ENCODE measurements around the gene ZNF536. TPM values are rescaled to one million over a fixed set of nuclear protein-coding genes. Genes with fewer than 3 reads are reported as not detected.

ZNF536 gene
- total and polyA plus RNA-seq, 2 donors (not counting 3 experiments of a cell fraction or from before 2014, with no cell fraction given), result not detected

DNA sequence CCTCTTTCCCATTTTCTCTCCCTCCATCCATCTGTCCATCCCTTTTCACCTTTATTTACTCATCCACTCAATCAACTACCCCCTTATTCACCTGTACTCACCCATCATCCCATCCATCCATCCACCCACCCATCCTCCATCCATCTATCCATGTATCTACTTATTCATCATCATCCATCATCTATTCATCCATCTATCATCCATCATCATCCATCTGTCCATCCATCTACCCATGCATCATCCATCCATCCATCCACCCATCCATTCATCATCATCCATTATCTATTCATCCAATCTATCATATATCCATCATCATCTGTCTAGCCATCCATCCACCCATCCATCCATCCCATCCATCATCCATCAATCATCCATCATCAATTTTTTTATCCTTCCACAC is 48.3 kb upstream of the ZNF536 start:
- intact Hi-C loops (cut with micrococcal nuclease) (no loop called here), dilution Hi-C loops (cut with MboI; ENCODE audit: extremely low pct_ligation_motif_present, low sequenced_read_pairs) (no loop called here)
- BruUV-seq (replicated peaks), result no TSS peak
- no peaks in the 10 kb centered on the region for H3K36me3 ChIP-seq (ENCODE audit: control insufficient read depth in 2 of 2, extremely low read depth in 1 of 2, insufficient read depth in 2 of 2, low read length in 2 of 2)
- DNase-seq (ENCODE audit: low read depth, low spot score) (no peak), FAIRE-seq (no peak)
- no peaks in the 10 kb centered on the region for H4K20me1 ChIP-seq (replicated peaks; ENCODE audit: control insufficient read depth, extremely low read depth, insufficient read depth, low read length)
- no peak overlapping the region for H3K9ac ChIP-seq (replicated peaks; ENCODE audit: extremely low read depth, insufficient read depth, low read length)
- H3K27me3 ChIP-seq (ENCODE audit: control insufficient read depth in 2 of 2, insufficient read depth in 2 of 2, low read length in 2 of 2), result no peaks in the 10 kb centered on the region
- H3K4me1 ChIP-seq (ENCODE audit: control insufficient read depth, extremely low read depth, insufficient read depth, low read length), result no peaks in the 10 kb centered on the region
- CTCF ChIA-PET, result no interaction called here
- POLR2A ChIA-PET, result no interaction called here
- H2AFZ ChIP-seq (ENCODE audit: low read depth, low read length), result no peak overlapping the region
- no peaks in the 10 kb centered on the region for H3K9me1 ChIP-seq (replicated peaks; ENCODE audit: control insufficient read depth, extremely low read depth, insufficient read depth, low read length)
- H3K9me3 ChIP-seq (replicated peaks; ENCODE audit: control insufficient read depth, insufficient read depth, low read length), result no peaks in the 10 kb centered on the region
- no peak overlapping the region for H3K27ac ChIP-seq (ENCODE audit: insufficient read depth, low read depth, low read length)
- no peaks in the 10 kb centered on the region for H3K79me2 ChIP-seq (ENCODE audit: control insufficient read depth, insufficient read depth, low read length)
- no peak overlapping the region for H3K4me2 ChIP-seq (ENCODE audit: insufficient read depth, low read length)
- no peak for TF ChIP-seq FOS (IDR thresholded peaks at IDR 0.05; ENCODE audit: borderline replicate concordance, insufficient read depth, low read length)
- no peak for TF ChIP-seq GATA2 (IDR thresholded peaks at IDR 0.05; ENCODE audit: insufficient read depth, insufficient read length, low read depth, low read length)
- no peak for TF ChIP-seq JUN (IDR thresholded peaks at IDR 0.05; ENCODE audit: borderline replicate concordance, insufficient read depth, insufficient read length, low read depth)
- TF ChIP-seq, protein P1, sequence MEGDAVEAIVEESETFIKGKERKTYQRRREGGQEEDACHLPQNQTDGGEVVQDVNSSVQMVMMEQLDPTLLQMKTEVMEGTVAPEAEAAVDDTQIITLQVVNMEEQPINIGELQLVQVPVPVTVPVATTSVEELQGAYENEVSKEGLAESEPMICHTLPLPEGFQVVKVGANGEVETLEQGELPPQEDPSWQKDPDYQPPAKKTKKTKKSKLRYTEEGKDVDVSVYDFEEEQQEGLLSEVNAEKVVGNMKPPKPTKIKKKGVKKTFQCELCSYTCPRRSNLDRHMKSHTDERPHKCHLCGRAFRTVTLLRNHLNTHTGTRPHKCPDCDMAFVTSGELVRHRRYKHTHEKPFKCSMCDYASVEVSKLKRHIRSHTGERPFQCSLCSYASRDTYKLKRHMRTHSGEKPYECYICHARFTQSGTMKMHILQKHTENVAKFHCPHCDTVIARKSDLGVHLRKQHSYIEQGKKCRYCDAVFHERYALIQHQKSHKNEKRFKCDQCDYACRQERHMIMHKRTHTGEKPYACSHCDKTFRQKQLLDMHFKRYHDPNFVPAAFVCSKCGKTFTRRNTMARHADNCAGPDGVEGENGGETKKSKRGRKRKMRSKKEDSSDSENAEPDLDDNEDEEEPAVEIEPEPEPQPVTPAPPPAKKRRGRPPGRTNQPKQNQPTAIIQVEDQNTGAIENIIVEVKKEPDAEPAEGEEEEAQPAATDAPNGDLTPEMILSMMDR (IDR thresholded peaks at IDR 0.05; ENCODE audit: extremely low read depth in 1 of 2, insufficient read depth in 1 of 2, low read depth in 1 of 2, low read length in 2 of 2), result no peak
- no peak for TF ChIP-seq MYC (IDR thresholded peaks at IDR 0.05; ENCODE audit: low read depth, low read length)
- TF ChIP-seq POLR2A (IDR thresholded peaks at IDR 0.05; ENCODE audit: low read depth, low read length), result no peak
- TF ChIP-seq POLR2AphosphoS5 (IDR thresholded peaks at IDR 0.05; ENCODE audit: insufficient read depth, low read depth, low read length), result no peak
- TF ChIP-seq, protein P2, sequence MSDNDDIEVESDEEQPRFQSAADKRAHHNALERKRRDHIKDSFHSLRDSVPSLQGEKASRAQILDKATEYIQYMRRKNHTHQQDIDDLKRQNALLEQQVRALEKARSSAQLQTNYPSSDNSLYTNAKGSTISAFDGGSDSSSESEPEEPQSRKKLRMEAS (IDR thresholded peaks at IDR 0.05; ENCODE audit: insufficient read depth, insufficient read length), result no peak
- H3K4me3 ChIP-seq (replicated peaks in 1 of 3; ENCODE audit: insufficient read depth in 1 of 3, low read depth in 1 of 3, low read length in 3 of 3), result no peak overlapping the region
